Peyer's patch (tissue), 4 donors: ENCODE measurements around the gene HMGB4. TPM values are rescaled to one million over a fixed set of nuclear protein-coding genes. Genes with fewer than 3 reads are reported as not detected.

Source experiments
- DNase-seq, 3 donors: peaks; one replicate each; pipeline ENCODE4 v3.0.0-alpha.2; 2017 to 2019
- H3K27ac ChIP-seq, 4 donors: fragments of 200-600 bp; sonication (generic); one replicate each; pipeline ENCODE4 v1.5.1; 2016 to 2019
- H3K27me3 ChIP-seq, 2 donors: fragments of 200-600 bp; sonication (generic); one replicate each; pipeline ENCODE4 v1.5.1; 2019
- H3K36me3 ChIP-seq, 3 donors: fragments of 200-600 bp; sonication (generic); one replicate each; pipeline ENCODE4 v1.5.1; 2016 to 2019
- H3K4me1 ChIP-seq, 4 donors: fragments of 200-600 bp; sonication (generic); one replicate each; pipeline ENCODE4 v1.5.1; 2016 to 2019
- H3K4me3 ChIP-seq, 4 donors: fragments of 200-600 bp; sonication (generic); 1 replicate in 3 of 4; 2 replicates in 1 of 4; pipeline ENCODE4 v1.5.1; 2016 to 2019; ENCODE audit warnings: mild to moderate bottlenecking in 1 of 4
- H3K9me3 ChIP-seq, 4 donors: fragments of 200-600 bp; sonication (generic); one replicate each; pipeline ENCODE4 v1.5.1; 2016 to 2019; ENCODE audit warnings: mild to moderate bottlenecking in 1 of 4
- CTCF ChIP-seq, 6 experiments: fragments of 450-650 bp in 4 of 6; fragments of 200-600 bp in 2 of 6; sonication (generic) in 1 of 6; IDR thresholded peaks; one replicate each; pipeline ENCODE4 v1.5.1; 2017 to 2019; ENCODE audit warnings: antibody characterized with exemption in 6 of 6, mild to moderate bottlenecking in 3 of 6, moderate library complexity in 1 of 6
- POLR2A ChIP-seq, 2 donors: fragments of 450-650 bp; IDR thresholded peaks; one replicate each; pipeline ENCODE4 v1.5.1; 2017; ENCODE audit warnings: antibody characterized with exemption in 2 of 2, mild to moderate bottlenecking in 2 of 2, moderate library complexity in 2 of 2
- total RNA-seq, 4 donors: library from RNA; depleted of rRNA; stranded (reverse); fragments of >200 nt; gene quantifications; one replicate each; pipeline ENCODE4 v1.1.0, GENCODE V29; 2016

HMGB4 gene
- total RNA-seq, 4 donors from 2014 or later: not detected

DNA sequence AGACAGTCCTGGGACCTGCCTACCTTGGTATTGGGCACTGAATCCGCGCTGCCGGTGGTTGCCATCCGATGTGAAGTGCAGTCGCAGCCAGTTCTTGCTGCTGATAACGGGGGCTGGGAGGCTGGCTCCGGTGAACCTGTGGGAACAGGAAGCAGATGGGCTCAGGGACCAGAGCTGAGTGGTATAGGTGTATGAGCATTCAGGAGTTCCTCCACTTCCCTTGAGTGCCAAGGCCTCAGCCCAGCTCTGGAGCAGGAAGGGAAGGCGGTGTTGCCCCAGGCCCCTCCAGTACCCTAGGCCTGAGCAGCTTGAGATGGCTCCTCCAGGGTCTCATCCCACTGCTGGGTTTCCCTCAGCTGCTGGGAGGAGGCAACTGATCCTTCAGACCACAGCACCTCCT lies 17.0 kb upstream of the HMGB4 start:
- Histone ChIP-seq H3K4me3 (no peak overlapping the region), H3K27me3 (no peaks in the 10 kb centered on the region), H3K36me3 (no peaks in the 10 kb centered on the region), H3K27ac (no peak overlapping the region), H3K9me3 (no peaks in the 10 kb centered on the region), H3K4me1 (no peaks in the 10 kb centered on the region)
- TF ChIP-seq CTCF (IDR thresholded peaks at IDR 0.05): no peak
- no peak for TF ChIP-seq POLR2A (IDR thresholded peaks at IDR 0.05)
- DNase-seq: no peak

DNA sequence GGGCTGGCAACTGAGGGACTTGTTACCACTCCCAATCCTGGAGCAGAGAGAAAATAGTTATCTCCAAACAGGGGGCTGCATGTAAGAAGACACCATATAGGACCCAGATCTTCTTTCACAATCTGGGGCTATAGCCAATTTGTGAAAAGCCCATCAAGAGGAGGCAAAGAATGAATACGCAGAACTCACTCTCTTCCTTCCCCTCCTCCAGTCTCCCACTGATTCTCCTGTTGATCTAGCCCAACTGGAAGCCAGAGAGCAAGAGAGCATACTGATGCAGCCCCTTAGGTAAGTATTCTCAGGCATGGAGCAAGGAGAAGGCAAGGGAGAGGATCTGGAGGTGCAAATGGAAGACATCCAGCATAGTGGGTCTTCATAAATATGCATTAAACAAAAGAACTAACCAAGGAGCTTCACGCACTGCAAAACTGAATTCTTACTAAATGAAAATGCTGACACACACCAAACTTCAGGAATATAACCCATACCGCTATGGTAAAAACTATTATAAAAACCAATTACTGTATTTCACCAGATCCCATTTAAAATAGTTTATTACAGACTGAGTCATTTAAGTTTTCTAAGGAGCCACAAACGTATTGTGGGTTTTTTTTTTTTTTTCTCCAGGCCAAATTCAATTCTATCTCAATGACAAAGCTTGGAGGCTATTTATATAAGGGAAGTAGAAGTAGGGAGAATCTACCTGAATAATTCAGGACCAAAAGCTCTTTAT lies 15.5 kb upstream of the HMGB4 start:
- H3K27ac ChIP-seq: no peak overlapping the region
- TF ChIP-seq POLR2A (IDR thresholded peaks at IDR 0.05): no peak
- no peak for TF ChIP-seq CTCF (IDR thresholded peaks at IDR 0.05)

GRCh38 chr1:33849211-33849610 lies 14.7 kb upstream of the HMGB4 start:
- H3K27me3 ChIP-seq: no peaks in the 10 kb centered on the region
- H3K4me3 ChIP-seq: no peak overlapping the region
- H3K36me3 ChIP-seq: no peaks in the 10 kb centered on the region
- TF ChIP-seq CTCF (IDR thresholded peaks at IDR 0.05): no peak
- no peak for TF ChIP-seq POLR2A (IDR thresholded peaks at IDR 0.05)
- no peak overlapping the region for H3K27ac ChIP-seq
- no peaks in the 10 kb centered on the region for H3K4me1 ChIP-seq
- no peak for DNase-seq
- H3K9me3 ChIP-seq: no peaks in the 10 kb centered on the region

More for the DNA sequence above, 15.5 kb upstream of the HMGB4 start:
- H3K4me3 ChIP-seq: no peak overlapping the region
- H3K9me3 ChIP-seq: no peaks in the 10 kb centered on the region
- no peaks in the 10 kb centered on the region for H3K27me3 ChIP-seq
- H3K4me1 ChIP-seq: no peaks in the 10 kb centered on the region
- no peaks in the 10 kb centered on the region for H3K36me3 ChIP-seq
- DNase-seq: no peak

- TF ChIP-seq CTCF (IDR thresholded peaks at IDR 0.05) (no peak), POLR2A (IDR thresholded peaks at IDR 0.05) (no peak)
- no peaks in the 10 kb centered on the region for H3K9me3 ChIP-seq
- no peaks in the 10 kb centered on the region for H3K27me3 ChIP-seq
- H3K4me1 ChIP-seq: no peaks in the 10 kb centered on the region
- DNase-seq: no peak
- no peaks in the 10 kb centered on the region for H3K36me3 ChIP-seq
- no peak overlapping the region for H3K27ac ChIP-seq
- H3K4me3 ChIP-seq: no peak overlapping the region
Observed at GRCh38 chr1:33850481-33850880, 13.4 kb upstream of the HMGB4 start.

- no peak overlapping the region for H3K4me3 ChIP-seq
- DNase-seq: no peak
Observed at GRCh38 chr1:33852711-33853110, 11.2 kb upstream of the HMGB4 start.

More at GRCh38 chr1:33852711-33853110, 11.2 kb upstream of the HMGB4 start:
- no peaks in the 10 kb centered on the region for H3K36me3 ChIP-seq
- no peaks in the 10 kb centered on the region for H3K9me3 ChIP-seq
- TF ChIP-seq POLR2A (IDR thresholded peaks at IDR 0.05) (no peak), CTCF (IDR thresholded peaks at IDR 0.05) (no peak)
- no peak overlapping the region for H3K27ac ChIP-seq
- no peaks in the 10 kb centered on the region for H3K4me1 ChIP-seq
- no peaks in the 10 kb centered on the region for H3K27me3 ChIP-seq
